Lung (tissue), 12 donors: ENCODE results near the gene SGTA. TPM values are rescaled to one million over a fixed set of nuclear protein-coding genes. Genes with fewer than 3 reads are reported as not detected.

Experiments
- ATAC-seq: fragments of 200-7000 bp; cut with Tn5 transposase; one replicate; pipeline ENCODE4 v1.9.1; 2020; ENCODE audit warnings: moderate number of reproducible peaks; ENCODE audit not compliant: insufficient read depth, low FRiP score
- DNase-seq, 3 donors: peaks; one replicate each; pipeline ENCODE4 v3.0.0-alpha.2; 2013 to 2017
- H3K27ac ChIP-seq, 2 donors: one replicate each; pipeline ENCODE4 v1.5.1; 2013; ENCODE audit warnings: mild to moderate bottlenecking in 2 of 2, moderate library complexity in 2 of 2, control low read depth in 1 of 2, inconsistent platforms in 1 of 2, low read depth in 1 of 2, low read length in 1 of 2
- H3K27me3 ChIP-seq, 3 donors: one replicate each; pipeline ENCODE4 v1.5.1; 2013; ENCODE audit warnings: low read length in 2 of 3; ENCODE audit not compliant: control insufficient read depth in 3 of 3, insufficient read depth in 3 of 3
- H3K36me3 ChIP-seq, 4 donors: one replicate each; pipeline ENCODE4 v1.5.1; 2013; ENCODE audit warnings: low read length in 4 of 4, mild to moderate bottlenecking in 1 of 4, moderate library complexity in 1 of 4; ENCODE audit not compliant: control insufficient read depth in 4 of 4, insufficient read depth in 4 of 4
- H3K4me1 ChIP-seq, 5 donors: one replicate each; pipeline ENCODE4 v1.5.1; 2013; ENCODE audit warnings: low read length in 5 of 5, mild to moderate bottlenecking in 2 of 5, moderate library complexity in 1 of 5; ENCODE audit not compliant: control insufficient read depth in 5 of 5, insufficient read depth in 5 of 5
- H3K4me3 ChIP-seq: one replicate; pipeline ENCODE4 v1.5.1; 2013; ENCODE audit warnings: mild to moderate bottlenecking, control low read depth, moderate library complexity
- H3K9ac ChIP-seq, 2 donors: one replicate each; pipeline ENCODE4 v1.5.1; 2013; ENCODE audit warnings: low read length in 2 of 2, control low read depth in 1 of 2; ENCODE audit not compliant: insufficient read depth in 1 of 2
- H3K9me3 ChIP-seq, 4 donors: one replicate each; pipeline ENCODE4 v1.5.1; 2013; ENCODE audit warnings: low read length in 3 of 4, mild to moderate bottlenecking in 1 of 4, moderate library complexity in 1 of 4; ENCODE audit not compliant: control insufficient read depth in 4 of 4, insufficient read depth in 3 of 4
- WGBS, 2 donors: extraction: QIAGEN DNeasy Blood & Tissue Kit; methylation state at CpG; one replicate each; pipeline ENCODE4 v1.1.7; 2013; 5-methylcytosine and 5-hydroxymethylcytosine counted together
- polyA plus RNA-seq, 2 donors: library from polyadenylated mRNA; stranded (reverse); fragments of 200-250 nt; gene quantifications; one replicate each; pipeline ENCODE4 v1.2.1, GENCODE V29; 2013
- total RNA-seq, 2 donors: library from RNA; depleted of rRNA in 1 of 2; stranded (reverse); fragments of >200 nt in 1 of 2; gene quantifications; one replicate each; pipeline ENCODE4 v1.2.1, GENCODE V29; 2014 to 2021
- TF ChIP-seq, protein P1 (sequence below): IDR thresholded peaks from 2 replicates; pipeline ENCODE4 v1.5.1; 2012; ENCODE audit warnings: mild to moderate bottlenecking; ENCODE audit errors: control extremely low read depth, extremely low read depth
- donor health status: control.
- donor health status: control.
- donor health status: Bipolar disorder and iron deficiency.
- donor health status: healthy.
- donor health status: DM: yes; HTN: yes; CAD: no.

The SGTA gene
- total and polyA plus RNA-seq, 4 donors = 33.3 to 64.7 (median 51.9) TPM

DNA sequence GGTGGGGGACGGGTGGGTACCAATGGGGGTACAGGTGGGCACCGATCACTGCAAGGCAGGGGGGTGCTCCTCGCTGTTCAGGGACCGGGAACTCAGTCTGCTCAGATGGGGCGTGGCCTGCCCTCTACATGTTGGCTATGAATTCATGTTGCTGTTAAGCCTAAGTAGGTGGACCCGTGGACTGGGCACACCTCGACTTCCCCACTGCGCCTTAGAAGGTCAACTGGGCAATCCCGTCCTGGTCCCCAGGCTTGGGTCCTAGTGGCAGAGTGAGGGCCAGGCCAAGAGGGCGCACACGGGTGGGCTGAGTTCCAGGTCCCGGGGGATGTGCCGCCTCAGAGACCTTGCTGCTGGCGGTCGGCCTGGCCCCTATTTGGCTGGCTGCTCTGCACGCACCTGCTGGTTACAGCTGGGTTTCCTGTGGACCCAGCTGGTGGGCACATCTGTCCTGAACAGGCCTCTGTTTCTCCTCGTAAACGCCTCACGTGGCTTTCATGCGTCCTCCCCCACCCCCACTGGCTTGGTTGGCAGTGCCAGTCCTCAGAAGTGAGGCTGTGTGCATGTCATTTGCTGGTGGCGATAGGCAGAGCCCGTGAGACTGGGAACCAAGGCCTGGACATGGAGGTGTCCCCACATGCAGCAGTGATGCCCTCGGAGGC is 23.0 kb upstream of the SGTA start:
- H3K27ac ChIP-seq = no peak overlapping the region
- TF ChIP-seq, protein P1, sequence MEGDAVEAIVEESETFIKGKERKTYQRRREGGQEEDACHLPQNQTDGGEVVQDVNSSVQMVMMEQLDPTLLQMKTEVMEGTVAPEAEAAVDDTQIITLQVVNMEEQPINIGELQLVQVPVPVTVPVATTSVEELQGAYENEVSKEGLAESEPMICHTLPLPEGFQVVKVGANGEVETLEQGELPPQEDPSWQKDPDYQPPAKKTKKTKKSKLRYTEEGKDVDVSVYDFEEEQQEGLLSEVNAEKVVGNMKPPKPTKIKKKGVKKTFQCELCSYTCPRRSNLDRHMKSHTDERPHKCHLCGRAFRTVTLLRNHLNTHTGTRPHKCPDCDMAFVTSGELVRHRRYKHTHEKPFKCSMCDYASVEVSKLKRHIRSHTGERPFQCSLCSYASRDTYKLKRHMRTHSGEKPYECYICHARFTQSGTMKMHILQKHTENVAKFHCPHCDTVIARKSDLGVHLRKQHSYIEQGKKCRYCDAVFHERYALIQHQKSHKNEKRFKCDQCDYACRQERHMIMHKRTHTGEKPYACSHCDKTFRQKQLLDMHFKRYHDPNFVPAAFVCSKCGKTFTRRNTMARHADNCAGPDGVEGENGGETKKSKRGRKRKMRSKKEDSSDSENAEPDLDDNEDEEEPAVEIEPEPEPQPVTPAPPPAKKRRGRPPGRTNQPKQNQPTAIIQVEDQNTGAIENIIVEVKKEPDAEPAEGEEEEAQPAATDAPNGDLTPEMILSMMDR = no peak
- no peak overlapping the region for H3K9ac ChIP-seq
- no peaks in the 10 kb centered on the region for H3K4me1 ChIP-seq
- H3K9me3 ChIP-seq = peaks cover 0 to 5% (median 0%) of the 10 kb centered on the region in 4 donors
- no peaks in the 10 kb centered on the region for H3K27me3 ChIP-seq
- DNase-seq (no peak), ATAC-seq (no peak)
- WGBS, 2 donors = 98% methylated on average over 23 of the region's 23 CpGs
- H3K36me3 ChIP-seq = peaks cover 6 to 65% (median 13%) of the 10 kb centered on the region in 4 donors
- no peak overlapping the region for H3K4me3 ChIP-seq

DNA sequence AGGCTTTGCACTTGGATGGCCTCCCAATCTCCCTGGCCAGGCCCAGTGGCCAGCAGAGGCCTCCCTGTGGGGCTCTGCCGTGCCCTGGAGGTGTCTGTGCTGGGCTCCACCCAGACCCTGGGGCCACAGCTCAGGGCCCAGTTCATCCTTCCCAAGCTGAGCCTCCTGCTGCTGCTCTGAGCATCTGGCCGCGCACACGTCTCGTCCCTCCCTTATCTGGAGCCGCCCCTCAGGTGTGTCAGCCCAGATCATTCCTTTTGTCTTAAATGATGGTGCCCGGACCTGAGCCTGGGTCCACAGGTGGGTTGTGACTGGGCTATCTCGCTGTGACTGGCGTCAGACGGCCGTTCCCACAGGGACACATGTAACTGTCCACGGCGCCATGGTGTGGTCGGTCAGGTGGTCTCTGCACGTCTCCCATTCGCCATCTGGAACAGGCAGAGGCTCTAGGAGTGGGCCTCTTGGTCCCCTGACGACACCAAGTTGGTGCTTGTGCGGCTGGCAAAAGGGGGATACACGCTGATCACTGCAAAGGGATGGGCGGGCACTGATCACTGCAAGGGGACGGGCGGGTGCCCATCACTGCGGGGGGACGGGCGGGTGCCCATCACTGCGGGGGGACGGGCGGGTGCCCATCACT is 22.3 kb upstream of the SGTA start:
- Histone ChIP-seq H3K36me3 (peaks cover 6 to 67% (median 16%) of the 10 kb centered on the region in 4 donors), H3K4me3 (no peak overlapping the region), H3K9ac (no peak overlapping the region), H3K27ac (no peak overlapping the region), H3K4me1 (no peaks in the 10 kb centered on the region), H3K27me3 (no peaks in the 10 kb centered on the region), H3K9me3 (peaks cover 0 to 5% (median 0%) of the 10 kb centered on the region in 4 donors)
- DNase-seq = no peak
- TF ChIP-seq, protein P1 = no peak
- 97 to 98% methylated on average over 24 to 28 of the region's 28 CpGs for WGBS, 2 donors
- no peak for ATAC-seq

DNA sequence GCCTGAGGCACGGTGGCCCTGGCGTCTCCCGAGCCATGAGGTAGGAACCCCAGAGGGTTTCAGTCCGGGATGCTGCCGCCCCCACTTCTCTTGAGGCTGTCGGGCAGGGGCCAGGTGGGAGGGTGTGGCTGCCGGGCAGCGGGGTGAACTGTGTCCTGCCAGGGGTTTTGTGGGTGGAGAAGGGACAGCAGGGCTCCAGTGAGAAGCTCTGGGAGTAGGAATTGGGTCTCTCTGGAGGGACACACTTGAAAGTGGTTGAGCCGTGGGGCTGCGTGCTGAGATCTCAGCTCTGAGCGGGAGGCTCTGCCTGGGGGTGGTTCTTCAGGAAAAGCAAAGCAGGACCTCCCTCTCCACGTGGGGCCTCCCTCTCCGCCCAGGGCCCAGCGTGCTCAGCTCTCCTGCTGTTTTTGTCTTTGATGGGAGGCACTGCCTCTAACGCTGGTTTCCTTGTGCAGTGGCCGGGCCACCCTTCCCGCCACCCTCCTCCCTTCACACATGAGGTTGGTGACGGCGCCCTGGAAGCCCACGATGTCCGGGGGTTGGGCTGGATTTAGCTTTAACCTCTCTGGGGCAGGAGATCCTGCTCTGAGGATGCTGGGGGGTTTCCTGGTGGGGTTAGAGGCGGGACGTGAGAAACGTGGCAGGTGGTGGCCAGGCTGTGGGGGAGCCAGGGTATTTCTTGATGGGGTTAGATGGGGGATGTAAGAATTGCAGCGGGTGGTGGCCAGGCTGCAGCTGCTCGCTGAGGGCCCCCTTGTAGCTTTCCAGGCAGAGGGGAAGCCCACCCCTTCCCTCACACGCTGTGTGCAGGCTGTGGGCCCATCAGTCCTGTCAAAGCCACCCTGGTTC is 21.3 kb upstream of the SGTA start:
- ATAC-seq (no peak), DNase-seq (no peak)
- Histone ChIP-seq H3K27ac (no peak overlapping the region), H3K4me1 (no peaks in the 10 kb centered on the region), H3K4me3 (no peak overlapping the region), H3K27me3 (no peaks in the 10 kb centered on the region), H3K9ac (no peak overlapping the region), H3K9me3 (peaks cover 0 to 5% (median 0%) of the 10 kb centered on the region in 4 donors), H3K36me3 (peaks cover 6 to 62% (median 15%) of the 10 kb centered on the region in 4 donors)
- 91% methylated on average over 27 of the region's 27 CpGs for WGBS, 2 donors
- TF ChIP-seq, protein P1 = no peak
